ENCODE results near the gene TSPEAR. TPM values are rescaled to one million over a fixed set of nuclear protein-coding genes. Genes with fewer than 3 reads are reported as not detected.

Gene TSPEAR
- total and polyA plus RNA-seq, 4 experiments from 2014 or later: 0.07 TPM; not detected in 3

GRCh38 chr21:44619886-44620285, 91.5 kb downstream of the TSPEAR start:
- H3K4me1 ChIP-seq (ENCODE audit: insufficient read depth, low read length): peaks cover 43% of the 10 kb centered on the region
- Mint-ChIP-seq H3K36me3 (peaks cover 26 to 43% of the 10 kb centered on the region in 2 donors), H3K4me1 (peaks cover 31 to 61% (median 47%) of the 10 kb centered on the region in 4 donors), H3K27ac (peak overlapping the region; percentile 50 to 96 (median 93)), H3K9me3 (peaks cover 2 to 48% (median 42%) of the 10 kb centered on the region in 8 donors), H3K27me3 (no peaks in the 10 kb centered on the region), H3K4me3 (peak overlapping the region in 4 of 8 donors; percentile 22 to 81 (median 56))
- DNase-seq: no peak
- intact Hi-C loops (cut with micrococcal nuclease): loop anchor here (1.0 to 10.0 kb wide), 2 partner anchors 37 to 75 kb away; partner anchors contain the start of genes KRTAP10-1 and KRTAP12-3
- no peaks in the 10 kb centered on the region for H3K27me3 ChIP-seq (ENCODE audit: insufficient read depth, low read length)
- H3K9me3 ChIP-seq (ENCODE audit: control insufficient read depth in 1 of 2, low read length in 2 of 2): no peaks in the 10 kb centered on the region
- H3K36me3 ChIP-seq (ENCODE audit: insufficient read depth, low read length): no peaks in the 10 kb centered on the region
- no peak overlapping the region for H3K4me3 ChIP-seq (ENCODE audit: low read length in 2 of 2)
- no peak overlapping the region for H3K27ac ChIP-seq (ENCODE audit: low read depth, low read length)
- POLR2A ChIA-PET (ENCODE audit: partially characterized antibody): interaction anchor here (1.1 to 5.4 kb wide), 7 partner anchors 11 to 109 kb away, joined by 3 to 89 read pairs (median 16); partner anchors contain the start of genes KRTAP12-2, KRTAP12-3 and KRTAP12-4
- CTCF ChIA-PET (ENCODE audit: partially characterized antibody): interaction anchor here (0.7 to 2.8 kb wide), 5 partner anchors 12 to 123 kb away, joined by 3 to 19 read pairs (median 8); partner anchors contain the start of gene KRTAP12-4

- Mint-ChIP-seq H3K9me3 (peaks cover 2 to 41% (median 34%) of the 10 kb centered on the region in 8 donors), H3K4me3 (peak overlapping the region; percentile 39 to 81 (median 68)), H3K4me1 (peaks cover 31 to 60% (median 50%) of the 10 kb centered on the region in 4 donors), H3K27ac (peak overlapping the region; percentile 83 to 96 (median 93)), H3K36me3 (peaks cover 24 to 35% of the 10 kb centered on the region in 2 donors), H3K27me3 (no peaks in the 10 kb centered on the region)
- Histone ChIP-seq H3K4me3 (ENCODE audit: low read length in 2 of 2) (peak overlapping the region in 1 of 2 donors; percentile 12), H3K27me3 (ENCODE audit: insufficient read depth, low read length) (no peaks in the 10 kb centered on the region), H3K36me3 (ENCODE audit: insufficient read depth, low read length) (no peaks in the 10 kb centered on the region), H3K27ac (ENCODE audit: low read depth, low read length) (peak overlapping the region; percentile 40), H3K4me1 (ENCODE audit: insufficient read depth, low read length) (peaks cover 43% of the 10 kb centered on the region), H3K9me3 (ENCODE audit: control insufficient read depth in 1 of 2, low read length in 2 of 2) (no peaks in the 10 kb centered on the region)
- ChIA-PET POLR2A (ENCODE audit: partially characterized antibody) (interaction anchor here (0.7 to 5.4 kb wide), 15 partner anchors 12 to 255 kb away, joined by 3 to 89 read pairs (median 5); partner anchors contain the start of genes KRTAP10-12, KRTAP12-2, KRTAP12-3 and KRTAP12-4), CTCF (ENCODE audit: partially characterized antibody) (interaction anchor here (0.9 to 2.8 kb wide), 11 partner anchors 11 to 124 kb away, joined by 3 to 19 read pairs (median 6); partner anchors contain the start of genes KRTAP12-3 and KRTAP12-4)
- DNase-seq: peak; percentile 72 to 80 (median 78)
- intact Hi-C loops (cut with micrococcal nuclease): loop anchor here (1.0 to 10.0 kb wide), 2 partner anchors 38 to 74 kb away; partner anchors contain the start of genes KRTAP10-1 and KRTAP12-3
These were observed 92.5 kb downstream of the TSPEAR start for GRCh38 chr21:44618909-44619308.

GRCh38 chr21:44618504-44618903, 92.9 kb downstream of the TSPEAR start:
- Mint-ChIP-seq H3K4me1 (peaks cover 31 to 60% (median 48%) of the 10 kb centered on the region in 4 donors), H3K27me3 (no peaks in the 10 kb centered on the region), H3K9me3 (peaks cover 2 to 37% (median 30%) of the 10 kb centered on the region in 8 donors), H3K27ac (peak overlapping the region; percentile 83 to 96 (median 93)), H3K4me3 (peak overlapping the region; percentile 39 to 81 (median 68)), H3K36me3 (peaks cover 22 to 31% of the 10 kb centered on the region in 2 donors)
- Histone ChIP-seq H3K4me3 (ENCODE audit: low read length in 2 of 2) (peak overlapping the region in 1 of 2 donors; percentile 12), H3K9me3 (ENCODE audit: control insufficient read depth in 1 of 2, low read length in 2 of 2) (no peaks in the 10 kb centered on the region), H3K4me1 (ENCODE audit: insufficient read depth, low read length) (peaks cover 43% of the 10 kb centered on the region), H3K36me3 (ENCODE audit: insufficient read depth, low read length) (no peaks in the 10 kb centered on the region), H3K27me3 (ENCODE audit: insufficient read depth, low read length) (no peaks in the 10 kb centered on the region), H3K27ac (ENCODE audit: low read depth, low read length) (peak overlapping the region; percentile 40)
- intact Hi-C loops (cut with micrococcal nuclease): loop anchor here (10.0 kb wide), 1 partner anchor 74 kb away; the partner anchor contains the start of gene KRTAP10-1
- ChIA-PET POLR2A (ENCODE audit: partially characterized antibody) (interaction anchor here (1.0 to 5.4 kb wide), 13 partner anchors 12 to 124 kb away, joined by 3 to 89 read pairs (median 5); partner anchors contain the start of genes KRTAP10-12, KRTAP12-2, KRTAP12-3 and KRTAP12-4), CTCF (ENCODE audit: partially characterized antibody) (interaction anchor here (0.9 to 2.8 kb wide), 10 partner anchors 11 to 124 kb away, joined by 3 to 19 read pairs (median 7); partner anchors contain the start of genes KRTAP12-3 and KRTAP12-4)
- DNase-seq: no peak

- POLR2A ChIA-PET (ENCODE audit: partially characterized antibody): interaction anchor here (2.5 to 3.1 kb wide), 2 partner anchors 38 to 41 kb away, joined by 12 to 29 read pairs; partner anchors contain the start of genes KRTAP12-3 and KRTAP12-4
- no peaks in the 10 kb centered on the region for H3K27me3 ChIP-seq (ENCODE audit: insufficient read depth, low read length)
- H3K4me3 ChIP-seq (ENCODE audit: low read length in 2 of 2): no peak overlapping the region
- no peak for DNase-seq
- no peaks in the 10 kb centered on the region for H3K9me3 ChIP-seq (ENCODE audit: control insufficient read depth in 1 of 2, low read length in 2 of 2)
- no peak overlapping the region for H3K27ac ChIP-seq (ENCODE audit: low read depth, low read length)
- Mint-ChIP-seq H3K9me3 (peaks cover 2 to 28% (median 20%) of the 10 kb centered on the region in 8 donors), H3K27me3 (no peaks in the 10 kb centered on the region), H3K27ac (peak overlapping the region in 4 of 7 donors; percentile 12 to 96 (median 67)), H3K36me3 (peaks cover 17 to 21% of the 10 kb centered on the region in 2 donors), H3K4me3 (no peak overlapping the region), H3K4me1 (peaks cover 30 to 60% (median 47%) of the 10 kb centered on the region in 4 donors)
- no peaks in the 10 kb centered on the region for H3K36me3 ChIP-seq (ENCODE audit: insufficient read depth, low read length)
- intact Hi-C loops (cut with micrococcal nuclease): loop anchor here (10.0 kb wide), 1 partner anchor 72 kb away; the partner anchor contains the start of gene KRTAP10-1
- peaks cover 43% of the 10 kb centered on the region for H3K4me1 ChIP-seq (ENCODE audit: insufficient read depth, low read length)
- CTCF ChIA-PET (ENCODE audit: partially characterized antibody): interaction anchor here (0.6 to 2.8 kb wide), 3 partner anchors 36 to 107 kb away, joined by 4 to 10 read pairs (median 6); no protein-coding TSS in a partner anchor
These were observed 94.3 kb downstream of the TSPEAR start for GRCh38 chr21:44617071-44617501.

- intact Hi-C loops (cut with micrococcal nuclease): loop anchor here (10.0 kb wide), 1 partner anchor 72 kb away; the partner anchor contains the start of gene KRTAP10-1
- DNase-seq: no peak
- Histone ChIP-seq H3K36me3 (ENCODE audit: insufficient read depth, low read length) (no peaks in the 10 kb centered on the region), H3K4me3 (ENCODE audit: low read length in 2 of 2) (no peak overlapping the region), H3K27ac (ENCODE audit: low read depth, low read length) (no peak overlapping the region), H3K4me1 (ENCODE audit: insufficient read depth, low read length) (peaks cover 43% of the 10 kb centered on the region), H3K9me3 (ENCODE audit: control insufficient read depth in 1 of 2, low read length in 2 of 2) (no peaks in the 10 kb centered on the region), H3K27me3 (ENCODE audit: insufficient read depth, low read length) (no peaks in the 10 kb centered on the region)
- POLR2A ChIA-PET (ENCODE audit: partially characterized antibody): interaction anchor here (2.5 kb wide), 1 partner anchor 41 kb away, joined by 12 read pairs; the partner anchor contains the start of gene KRTAP12-3
- Mint-ChIP-seq H3K4me1 (peaks cover 30 to 60% (median 47%) of the 10 kb centered on the region in 4 donors), H3K27me3 (no peaks in the 10 kb centered on the region), H3K36me3 (peaks cover 17 to 21% of the 10 kb centered on the region in 2 donors), H3K27ac (peak overlapping the region in 5 of 7 donors; percentile 32 to 83 (median 51)), H3K9me3 (peaks cover 0 to 28% (median 19%) of the 10 kb centered on the region in 8 donors), H3K4me3 (peak overlapping the region in 1 of 8 donors; percentile 8)
- CTCF ChIA-PET (ENCODE audit: partially characterized antibody): interaction anchor here (0.6 kb wide), 1 partner anchor 106 kb away, joined by 4 read pairs; no protein-coding TSS in a partner anchor
These were observed 94.8 kb downstream of the TSPEAR start for GRCh38 chr21:44616591-44616926.

- H3K4me1 Mint-ChIP-seq: peaks cover 30 to 60% (median 47%) of the 10 kb centered on the region in 4 donors
These were observed 95.3 kb downstream of the TSPEAR start for GRCh38 chr21:44615911-44616590.

More at GRCh38 chr21:44615911-44616590, 95.3 kb downstream of the TSPEAR start:
- Histone ChIP-seq H3K27me3 (ENCODE audit: insufficient read depth, low read length) (no peaks in the 10 kb centered on the region), H3K4me1 (ENCODE audit: insufficient read depth, low read length) (peaks cover 43% of the 10 kb centered on the region), H3K4me3 (ENCODE audit: low read length in 2 of 2) (no peak overlapping the region), H3K36me3 (ENCODE audit: insufficient read depth, low read length) (no peaks in the 10 kb centered on the region), H3K9me3 (ENCODE audit: control insufficient read depth in 1 of 2, low read length in 2 of 2) (no peaks in the 10 kb centered on the region), H3K27ac (ENCODE audit: low read depth, low read length) (no peak overlapping the region)
- Mint-ChIP-seq H3K27ac (peak overlapping the region in 6 of 7 donors; percentile 32 to 86 (median 52)), H3K27me3 (no peaks in the 10 kb centered on the region), H3K36me3 (peaks cover 17 to 21% of the 10 kb centered on the region in 2 donors), H3K4me3 (peak overlapping the region in 2 of 8 donors; percentile 6 to 26), H3K9me3 (peaks cover 0 to 34% (median 24%) of the 10 kb centered on the region in 8 donors)
- no peak for DNase-seq
- ChIA-PET CTCF (ENCODE audit: partially characterized antibody) (interaction anchor here (0.6 to 1.4 kb wide), 2 partner anchors 106 to 126 kb away, joined by 4 to 5 read pairs; no protein-coding TSS in a partner anchor), POLR2A (ENCODE audit: partially characterized antibody) (interaction anchor here (2.5 kb wide), 1 partner anchor 42 kb away, joined by 12 read pairs; the partner anchor contains the start of gene KRTAP12-3)
- intact Hi-C loops (cut with micrococcal nuclease): loop anchor here (10.0 kb wide), 1 partner anchor 71 kb away; the partner anchor contains the start of gene KRTAP10-1

All from CD4-positive, alpha-beta memory T cell (primary cell).